ENCODE measurements around the gene ARHGAP44. TPM values are rescaled to one million over a fixed set of nuclear protein-coding genes. Genes with fewer than 3 reads are reported as not detected.

Gene ARHGAP44
- total and polyA plus RNA-seq, 2 donors (not counting 1 experiment from before 2014, with no cell fraction given) = 0.78 to 11.6 TPM

GRCh38 chr17:12744298-12744697 is 45.0 kb upstream of the ARHGAP44 start:
- CTCF ChIA-PET = no interaction called here
- Histone ChIP-seq H3K4me2 (replicated peaks; ENCODE audit: low read depth, low read length, poor library complexity, severe bottlenecking) (no peak overlapping the region), H3K36me3 (replicated peaks in 1 of 2; ENCODE audit: control extremely low read depth in 1 of 2, control insufficient read depth in 1 of 2, extremely low read depth in 1 of 2, insufficient read depth in 2 of 2, low read length in 1 of 2) (no peaks in the 10 kb centered on the region), H3K9me3 (ENCODE audit: control extremely low read depth in 1 of 3, control insufficient read depth in 2 of 3, insufficient read depth in 1 of 3, low read length in 2 of 3) (no peaks in the 10 kb centered on the region), H3K4me1 (ENCODE audit: control insufficient read depth in 2 of 2, insufficient read depth in 2 of 2, low read length in 2 of 2) (no peaks in the 10 kb centered on the region), H3K79me2 (ENCODE audit: control insufficient read depth, insufficient read depth, low read length) (no peaks in the 10 kb centered on the region), H3K27me3 (replicated peaks in 1 of 4; ENCODE audit: control extremely low read depth in 1 of 4, control insufficient read depth in 3 of 4, insufficient read depth in 4 of 4, low read length in 3 of 4) (no peaks in the 10 kb centered on the region), H3K9ac (ENCODE audit: low read length) (no peak overlapping the region), H3K4me3 (ENCODE audit: control extremely low read depth in 1 of 5, extremely low read depth in 1 of 5, insufficient read depth in 1 of 5, low read depth in 2 of 5, low read length in 4 of 5) (no peak overlapping the region), H3K27ac (ENCODE audit: low read length in 2 of 2) (no peak overlapping the region), H4K20me1 (ENCODE audit: control insufficient read depth, insufficient read depth, low read length, poor library complexity, severe bottlenecking) (no peaks in the 10 kb centered on the region), H2AFZ (ENCODE audit: insufficient read depth, low read depth, low read length, poor library complexity, severe bottlenecking) (no peak overlapping the region)
- H3K4me1 Mint-ChIP-seq = no peaks in the 10 kb centered on the region
- TF ChIP-seq CTCF (IDR thresholded peaks at IDR 0.05) = no peak
- TF ChIP-seq EZH2 (IDR thresholded peaks at IDR 0.05; ENCODE audit: borderline replicate concordance, insufficient read depth, low read depth, low read length, poor library complexity, severe bottlenecking) = no peak
- peaks cover 5% of the 10 kb centered on the region for H3K27me3 Mint-ChIP-seq
- intact Hi-C loops (cut with micrococcal nuclease) = no loop called here
- no peak overlapping the region for H3K4me3 Mint-ChIP-seq
- no peaks in the 10 kb centered on the region for H3K9me3 Mint-ChIP-seq (ENCODE audit: insufficient read depth)
- WGBS (ENCODE audit: insufficient coverage) = 91% methylated on average over 4 of the region's 5 CpGs
- no peak for ATAC-seq (ENCODE audit: low read depth)
- POLR2A ChIA-PET = no interaction called here
- DNase-seq = no peak
- H3K27ac Mint-ChIP-seq = no peak overlapping the region

DNA sequence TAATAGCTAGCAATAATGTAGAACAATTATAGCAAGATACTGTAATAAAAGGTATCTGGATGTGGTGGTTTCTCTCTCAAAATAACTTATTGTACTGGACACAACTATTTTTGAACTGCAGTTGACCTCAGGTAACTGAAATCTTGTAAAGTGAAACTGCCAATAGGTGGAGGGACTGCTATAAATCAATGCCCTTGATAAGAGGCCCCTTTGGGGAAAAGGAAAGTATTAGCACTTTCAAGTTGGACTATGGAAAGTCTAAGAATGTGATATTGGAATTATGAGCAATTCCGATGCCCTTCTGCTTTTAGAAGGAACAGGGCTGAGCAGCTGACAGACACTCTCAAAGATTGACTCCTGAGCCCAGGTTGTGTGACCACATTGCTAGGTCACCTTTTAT is 44.5 kb upstream of the ARHGAP44 start:
- H3K9ac ChIP-seq (ENCODE audit: low read length) = no peak overlapping the region
- H3K27ac ChIP-seq (ENCODE audit: low read length in 2 of 2) = no peak overlapping the region
- Mint-ChIP-seq H3K9me3 (ENCODE audit: insufficient read depth) (no peaks in the 10 kb centered on the region), H3K4me3 (no peak overlapping the region), H3K4me1 (no peaks in the 10 kb centered on the region), H3K27ac (no peak overlapping the region), H3K27me3 (peaks cover 5% of the 10 kb centered on the region)
- no peaks in the 10 kb centered on the region for H4K20me1 ChIP-seq (ENCODE audit: control insufficient read depth, insufficient read depth, low read length, poor library complexity, severe bottlenecking)
- ATAC-seq (ENCODE audit: low read depth) (no peak), DNase-seq (no peak)
- no peaks in the 10 kb centered on the region for H3K79me2 ChIP-seq (ENCODE audit: control insufficient read depth, insufficient read depth, low read length)
- H3K4me1 ChIP-seq (ENCODE audit: control insufficient read depth in 2 of 2, insufficient read depth in 2 of 2, low read length in 2 of 2) = no peaks in the 10 kb centered on the region
- no peak overlapping the region for H3K4me2 ChIP-seq (replicated peaks; ENCODE audit: low read depth, low read length, poor library complexity, severe bottlenecking)
- H3K9me3 ChIP-seq (ENCODE audit: control extremely low read depth in 1 of 3, control insufficient read depth in 2 of 3, insufficient read depth in 1 of 3, low read length in 2 of 3) = no peaks in the 10 kb centered on the region
- no peaks in the 10 kb centered on the region for H3K36me3 ChIP-seq (replicated peaks in 1 of 2; ENCODE audit: control extremely low read depth in 1 of 2, control insufficient read depth in 1 of 2, extremely low read depth in 1 of 2, insufficient read depth in 2 of 2, low read length in 1 of 2)
- no CpG with 5 or more reads among the region's 1 CpG for WGBS (ENCODE audit: insufficient coverage)
- no peak overlapping the region for H3K4me3 ChIP-seq (ENCODE audit: control extremely low read depth in 1 of 5, extremely low read depth in 1 of 5, insufficient read depth in 1 of 5, low read depth in 2 of 5, low read length in 4 of 5)
- CTCF ChIA-PET = no interaction called here
- H3K27me3 ChIP-seq (replicated peaks in 1 of 4; ENCODE audit: control extremely low read depth in 1 of 4, control insufficient read depth in 3 of 4, insufficient read depth in 4 of 4, low read length in 3 of 4) = no peaks in the 10 kb centered on the region
- POLR2A ChIA-PET = no interaction called here
- TF ChIP-seq CTCF (IDR thresholded peaks at IDR 0.05) (no peak), EZH2 (IDR thresholded peaks at IDR 0.05; ENCODE audit: borderline replicate concordance, insufficient read depth, low read depth, low read length, poor library complexity, severe bottlenecking) (no peak)
- no peak overlapping the region for H2AFZ ChIP-seq (ENCODE audit: insufficient read depth, low read depth, low read length, poor library complexity, severe bottlenecking)
- intact Hi-C loops (cut with micrococcal nuclease) = no loop called here

Measured in B cell (primary cell).